Measurements from ENCODE around the gene AFAP1L1. TPM values are rescaled to one million over a fixed set of nuclear protein-coding genes. Genes with fewer than 3 reads are reported as not detected.

AFAP1L1 gene
- total and polyA plus RNA-seq, 7 donors = 0.23 to 8.6 (median 5.6) TPM

DNA sequence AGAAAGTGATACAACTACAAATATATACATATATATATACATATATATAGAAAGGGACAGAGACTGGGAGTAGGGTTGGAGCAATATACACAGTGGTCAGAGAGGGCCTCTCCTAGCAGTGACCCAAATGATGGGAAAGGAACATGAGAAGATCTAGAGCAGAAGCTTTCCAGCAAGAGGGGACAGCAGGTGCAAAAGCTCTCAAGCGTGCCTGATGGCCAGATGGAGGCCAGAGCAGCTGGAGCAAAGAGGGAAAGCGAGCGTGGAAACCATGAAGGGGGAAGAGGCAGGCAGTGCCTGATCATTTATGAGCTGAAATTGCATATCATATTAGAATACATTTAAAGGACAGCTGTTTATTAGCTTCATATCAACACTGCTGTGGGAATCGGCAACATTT is 66.1 kb downstream of the AFAP1L1 start:
- no peaks in the 10 kb centered on the region for H3K27me3 ChIP-seq
- no peaks in the 10 kb centered on the region for H3K36me3 ChIP-seq
- no peaks in the 10 kb centered on the region for H3K4me1 ChIP-seq
- no peak overlapping the region for H3K4me3 ChIP-seq
- no peak overlapping the region for H3K27ac ChIP-seq
- no peaks in the 10 kb centered on the region for H3K9me3 ChIP-seq
- TF ChIP-seq EP300 (IDR thresholded peaks at IDR 0.05) (no peak), POLR2A (IDR thresholded peaks at IDR 0.05) (no peak), POLR2AphosphoS5 (IDR thresholded peaks at IDR 0.05) (no peak), CTCF (IDR thresholded peaks at IDR 0.05) (no peak)
- intact Hi-C loops (cut with DNase I) = no loop called here
- DNase-seq = no peak
- 82 to 97% methylated on average over 4 of the region's 4 CpGs for WGBS, 2 donors

GRCh38 chr5:149338364-149338763 is 66.7 kb downstream of the AFAP1L1 start:
- 73 to 75% methylated on average over 1 of the region's 1 CpG for WGBS, 2 donors
- intact Hi-C loops (cut with DNase I) = no loop called here

GRCh38 chr5:149340920-149341319 is 69.3 kb downstream of the AFAP1L1 start:
- no peak overlapping the region for H3K4me3 ChIP-seq
- 59 to 67% methylated on average over 1 of the region's 1 CpG for WGBS, 2 donors
- intact Hi-C loops (cut with DNase I) = no loop called here
- H3K4me1 ChIP-seq = peaks cover 0 to 10% (median 8%) of the 10 kb centered on the region in 4 donors
- H3K27me3 ChIP-seq = no peaks in the 10 kb centered on the region
- no peak for DNase-seq
- no peak overlapping the region for H3K27ac ChIP-seq
- no peaks in the 10 kb centered on the region for H3K9me3 ChIP-seq
- no peaks in the 10 kb centered on the region for H3K36me3 ChIP-seq
- TF ChIP-seq EP300 (IDR thresholded peaks at IDR 0.05) (no peak), CTCF (IDR thresholded peaks at IDR 0.05) (no peak), POLR2AphosphoS5 (IDR thresholded peaks at IDR 0.05) (no peak), POLR2A (IDR thresholded peaks at IDR 0.05) (no peak)

More at GRCh38 chr5:149338364-149338763, 66.7 kb downstream of the AFAP1L1 start:
- DNase-seq = no peak
- no peaks in the 10 kb centered on the region for H3K36me3 ChIP-seq
- no peak overlapping the region for H3K27ac ChIP-seq
- TF ChIP-seq POLR2AphosphoS5 (IDR thresholded peaks at IDR 0.05) (no peak), POLR2A (IDR thresholded peaks at IDR 0.05) (no peak), EP300 (IDR thresholded peaks at IDR 0.05) (no peak), CTCF (IDR thresholded peaks at IDR 0.05) (no peak)
- no peaks in the 10 kb centered on the region for H3K9me3 ChIP-seq
- H3K4me1 ChIP-seq = no peaks in the 10 kb centered on the region
- no peak overlapping the region for H3K4me3 ChIP-seq
- H3K27me3 ChIP-seq = no peaks in the 10 kb centered on the region

DNA sequence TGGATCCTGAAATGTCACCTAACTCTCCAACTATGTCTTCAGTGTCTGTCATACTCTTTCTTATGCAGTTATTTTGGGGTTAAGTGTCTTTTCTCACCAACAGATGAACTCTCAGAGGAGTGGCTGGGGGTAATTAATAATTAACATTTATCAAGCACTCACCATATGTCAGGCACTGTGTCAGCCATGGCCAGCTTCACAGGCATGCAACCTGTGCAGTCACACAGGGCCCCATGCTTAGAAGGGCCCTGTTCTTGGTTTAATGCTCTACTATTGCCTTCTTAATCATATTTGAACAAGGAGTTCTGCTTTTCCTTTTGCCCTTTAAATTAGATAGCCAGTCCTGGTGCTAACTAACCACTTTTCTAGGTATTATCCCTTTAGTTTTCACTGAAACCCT is 70.2 kb downstream of the AFAP1L1 start:
- TF ChIP-seq EP300 (IDR thresholded peaks at IDR 0.05) = no peak
- TF ChIP-seq CTCF (IDR thresholded peaks at IDR 0.05) = no peak
- TF ChIP-seq POLR2A (IDR thresholded peaks at IDR 0.05) = no peak
- TF ChIP-seq POLR2AphosphoS5 (IDR thresholded peaks at IDR 0.05) = no peak
- Histone ChIP-seq H3K4me3 (no peak overlapping the region), H3K4me1 (peaks cover 0 to 16% (median 12%) of the 10 kb centered on the region in 4 donors), H3K27me3 (no peaks in the 10 kb centered on the region), H3K27ac (no peak overlapping the region), H3K9me3 (no peaks in the 10 kb centered on the region), H3K36me3 (no peaks in the 10 kb centered on the region)
- no peak for DNase-seq
- intact Hi-C loops (cut with DNase I) = no loop called here

DNA sequence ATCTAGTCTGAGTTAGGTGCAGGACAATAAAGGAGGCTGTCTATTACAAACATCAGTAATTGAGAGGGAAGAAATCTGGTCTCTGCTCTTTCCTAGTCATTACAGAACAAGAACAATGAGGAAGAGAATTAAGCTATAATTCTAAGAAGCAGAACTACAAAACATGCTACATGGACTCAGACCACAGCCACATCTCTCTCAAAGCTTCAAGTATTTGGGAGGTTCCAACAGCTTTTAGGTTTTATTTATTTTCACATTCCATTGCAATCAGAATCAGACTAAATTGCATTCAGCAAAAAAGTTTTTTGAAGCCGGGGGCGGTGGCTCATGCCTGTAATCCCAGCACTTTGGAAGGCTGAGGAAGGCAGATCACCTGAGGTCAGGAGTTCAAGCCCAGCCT is 72.5 kb downstream of the AFAP1L1 start:
- TF ChIP-seq POLR2A (IDR thresholded peaks at IDR 0.05) (no peak), POLR2AphosphoS5 (IDR thresholded peaks at IDR 0.05) (no peak), EP300 (IDR thresholded peaks at IDR 0.05) (no peak), CTCF (IDR thresholded peaks at IDR 0.05) (no peak)
- DNase-seq = no peak
- no peaks in the 10 kb centered on the region for H3K9me3 ChIP-seq
- intact Hi-C loops (cut with DNase I) = loop anchor here (1.0 kb wide), 1 partner anchor 24 kb away; no protein-coding TSS in a partner anchor
- H3K27me3 ChIP-seq = no peaks in the 10 kb centered on the region
- H3K4me1 ChIP-seq = peaks cover 0 to 16% (median 13%) of the 10 kb centered on the region in 4 donors
- no peak overlapping the region for H3K4me3 ChIP-seq
- H3K27ac ChIP-seq = peak overlapping the region in 3 of 4 donors; percentile 85 to 87 (median 86)
- 92% methylated on average over 2 of the region's 2 CpGs for WGBS, 2 donors
- H3K36me3 ChIP-seq = peaks cover 5 to 14% (median 12%) of the 10 kb centered on the region in 4 donors
